Measurements from ENCODE around the gene GPBAR1.

The GPBAR1 gene

GRCh38 chr2:218244665-218245064 lies 16.1 kb upstream of the GPBAR1 start:
- DNase-seq: no peak

GRCh38 chr2:218245214-218245613 lies 15.6 kb upstream of the GPBAR1 start:
- no peak for DNase-seq

- DNase-seq: peak in 2 of 4 experiments; percentile 47 to 52
Observed at GRCh38 chr2:218249691-218250090, 11.1 kb upstream of the GPBAR1 start.

GRCh38 chr2:218252509-218253231 lies 8.1 kb upstream of the GPBAR1 start:
- DNase-seq: peak; percentile 72 to 85 (median 78)

- DNase-seq: no peak
Observed at GRCh38 chr2:218253232-218253625, 7.6 kb upstream of the GPBAR1 start.

- peak; percentile 42 to 85 (median 65) for DNase-seq
Observed at GRCh38 chr2:218255446-218255845, 5.4 kb upstream of the GPBAR1 start.

GRCh38 chr2:218256612-218257350 lies 4.0 kb upstream of the GPBAR1 start:
- no peak for DNase-seq

GRCh38 chr2:218257390-218257981 lies 3.3 kb upstream of the GPBAR1 start:
- DNase-seq: peak; percentile 87 to 96 (median 91)

- DNase-seq: peak; percentile 73 to 88 (median 86)
Observed at GRCh38 chr2:218259099-218259961, 1.5 kb upstream of the GPBAR1 start.

- DNase-seq: no peak
Observed at GRCh38 chr2:218260166-218260565, 649 bp upstream of the GPBAR1 start.

- peak; percentile 46 to 76 (median 60) for DNase-seq
Observed at GRCh38 chr2:218261423-218262236, 815 bp downstream of the GPBAR1 start.

- no peak for DNase-seq
Observed at GRCh38 chr2:218262237-218262600, 1.4 kb downstream of the GPBAR1 start.

GRCh38 chr2:218262631-218263586 lies 2.1 kb downstream of the GPBAR1 start:
- no peak for DNase-seq

- peak in 3 of 4 experiments; percentile 48 to 55 (median 54) for DNase-seq
Observed at GRCh38 chr2:218263817-218264641, 3.2 kb downstream of the GPBAR1 start.

GRCh38 chr2:218264773-218265561 lies 4.2 kb downstream of the GPBAR1 start:
- no peak for DNase-seq

- no peak for DNase-seq
Observed at GRCh38 chr2:218265626-218266025, 4.8 kb downstream of the GPBAR1 start.

- DNase-seq: no peak
Observed at GRCh38 chr2:218266316-218266979, 5.6 kb downstream of the GPBAR1 start.

- DNase-seq: no peak
Observed at GRCh38 chr2:218267259-218267658, 6.4 kb downstream of the GPBAR1 start.
